CD1c-positive myeloid dendritic cell (primary cell): ENCODE results near the gene VILL.

ENCODE experiments used
- DNase-seq: peaks from one replicate; pipeline ENCODE4 v3.0.0-alpha.2; 2016; ENCODE audit errors: extremely low spot score

VILL gene

GRCh38 chr3:38000965-38001455 lies 10.4 kb downstream of the VILL start:
- DNase-seq = no peak

DNA sequence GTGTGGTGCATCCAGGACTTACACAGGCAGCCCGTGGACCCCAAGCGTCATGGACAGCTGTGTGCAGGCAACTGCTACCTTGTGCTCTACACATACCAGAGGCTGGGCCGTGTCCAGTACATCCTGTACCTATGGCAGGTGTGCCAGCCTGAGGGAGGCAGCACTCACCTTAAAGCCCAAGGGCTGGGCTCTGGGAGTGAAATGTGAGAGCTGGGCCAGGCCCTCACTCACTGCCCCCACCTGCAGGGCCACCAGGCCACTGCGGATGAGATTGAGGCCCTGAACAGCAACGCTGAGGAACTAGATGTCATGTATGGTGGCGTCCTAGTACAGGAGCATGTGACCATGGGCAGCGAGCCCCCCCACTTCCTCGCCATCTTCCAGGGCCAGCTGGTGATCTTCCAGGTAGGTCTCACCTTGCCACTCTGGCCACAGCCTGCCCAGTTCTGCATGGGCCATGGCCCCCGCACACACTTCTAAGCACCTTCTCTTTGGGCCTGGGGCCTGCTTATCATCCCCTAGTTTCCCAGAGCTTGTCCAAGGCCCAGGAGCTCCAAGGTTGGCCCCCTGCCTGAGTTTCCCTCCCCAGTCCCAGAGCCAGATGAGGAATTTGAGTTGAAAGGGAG lies 11.0 kb downstream of the VILL start:
- no peak for DNase-seq

DNA sequence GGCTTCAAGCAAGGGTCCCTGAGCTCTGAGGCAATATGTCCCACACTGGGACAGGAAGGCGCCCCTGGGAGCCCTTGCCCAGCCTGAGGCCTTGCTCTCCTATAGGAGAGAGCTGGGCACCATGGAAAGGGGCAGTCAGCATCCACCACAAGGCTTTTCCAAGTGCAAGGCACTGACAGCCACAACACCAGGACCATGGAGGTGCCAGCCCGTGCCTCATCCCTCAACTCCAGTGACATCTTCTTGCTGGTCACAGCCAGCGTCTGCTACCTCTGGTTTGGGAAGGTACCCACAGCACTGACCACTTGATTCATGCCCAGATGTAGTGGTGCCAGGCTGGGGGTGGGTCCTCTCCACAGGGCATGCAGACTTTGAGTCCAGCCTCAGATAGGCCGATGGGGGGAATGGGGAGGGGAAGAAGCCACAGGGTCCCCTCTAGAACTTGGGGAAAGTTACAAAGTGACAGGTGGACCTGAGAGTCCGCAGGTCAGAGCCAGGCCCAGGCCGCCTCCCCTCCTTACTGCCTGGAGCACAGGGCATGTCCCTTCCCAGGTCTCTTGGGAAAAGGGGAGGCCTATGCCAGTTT lies 11.8 kb downstream of the VILL start:
- no peak for DNase-seq

GRCh38 chr3:38002940-38003339 lies 12.4 kb downstream of the VILL start:
- no peak for DNase-seq

DNA sequence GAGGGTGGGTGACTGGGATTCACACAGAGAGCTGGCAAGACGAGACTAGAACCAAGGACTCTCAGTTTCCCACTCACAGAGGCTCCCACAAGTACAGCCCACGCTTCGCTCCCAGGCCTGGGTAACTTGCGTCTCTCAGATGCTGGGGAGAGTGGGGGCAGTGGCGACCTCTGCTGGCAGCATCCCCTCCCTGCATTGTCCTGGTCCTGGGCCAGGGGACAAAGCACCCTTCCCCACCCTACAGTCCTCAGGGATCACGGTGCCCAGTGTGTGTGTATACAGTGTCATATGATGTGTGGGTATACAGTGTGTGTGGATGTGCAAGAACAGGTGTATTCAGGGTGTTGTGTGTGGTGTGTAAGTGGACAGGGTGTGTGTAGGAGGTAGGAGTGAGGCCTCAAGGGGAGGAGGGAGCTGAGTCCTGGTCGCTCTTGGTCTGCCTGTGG lies 12.8 kb downstream of the VILL start:
- DNase-seq = peak; percentile 59

- no peak for DNase-seq
Measured at GRCh38 chr3:38003817-38004414, 13.3 kb downstream of the VILL start.

DNA sequence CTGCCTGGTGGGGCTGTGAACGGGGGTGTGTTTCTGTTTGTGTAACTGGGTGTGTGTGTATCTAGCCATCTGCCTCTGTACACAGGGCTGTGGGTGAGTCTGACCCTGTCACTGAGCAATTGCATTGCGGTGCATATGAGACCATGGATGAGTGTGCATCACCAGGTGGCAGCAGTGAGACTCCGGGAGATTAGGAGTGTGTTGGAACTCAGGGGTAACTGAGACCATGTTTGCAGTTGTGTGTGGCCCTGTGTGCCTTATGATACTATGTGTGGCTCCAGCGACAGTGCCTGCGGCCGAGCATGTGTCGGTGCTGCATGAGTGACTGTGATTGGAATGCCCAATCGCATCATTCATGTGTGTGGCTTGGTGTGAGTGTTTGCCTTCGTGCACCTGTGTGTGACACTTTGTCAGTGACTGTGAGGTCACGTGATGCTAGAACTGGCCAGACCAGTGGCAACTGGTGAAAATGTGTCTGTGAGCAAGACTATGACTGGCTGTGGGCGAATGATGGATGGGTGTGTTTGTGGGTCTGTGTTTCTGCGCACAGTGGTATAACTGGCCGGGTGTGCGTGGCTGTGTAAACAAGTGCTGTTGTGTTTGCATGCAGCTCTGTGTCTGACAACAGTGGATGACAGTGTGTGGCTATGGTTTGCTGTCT lies 14.0 kb downstream of the VILL start:
- DNase-seq = peak; percentile 40

DNA sequence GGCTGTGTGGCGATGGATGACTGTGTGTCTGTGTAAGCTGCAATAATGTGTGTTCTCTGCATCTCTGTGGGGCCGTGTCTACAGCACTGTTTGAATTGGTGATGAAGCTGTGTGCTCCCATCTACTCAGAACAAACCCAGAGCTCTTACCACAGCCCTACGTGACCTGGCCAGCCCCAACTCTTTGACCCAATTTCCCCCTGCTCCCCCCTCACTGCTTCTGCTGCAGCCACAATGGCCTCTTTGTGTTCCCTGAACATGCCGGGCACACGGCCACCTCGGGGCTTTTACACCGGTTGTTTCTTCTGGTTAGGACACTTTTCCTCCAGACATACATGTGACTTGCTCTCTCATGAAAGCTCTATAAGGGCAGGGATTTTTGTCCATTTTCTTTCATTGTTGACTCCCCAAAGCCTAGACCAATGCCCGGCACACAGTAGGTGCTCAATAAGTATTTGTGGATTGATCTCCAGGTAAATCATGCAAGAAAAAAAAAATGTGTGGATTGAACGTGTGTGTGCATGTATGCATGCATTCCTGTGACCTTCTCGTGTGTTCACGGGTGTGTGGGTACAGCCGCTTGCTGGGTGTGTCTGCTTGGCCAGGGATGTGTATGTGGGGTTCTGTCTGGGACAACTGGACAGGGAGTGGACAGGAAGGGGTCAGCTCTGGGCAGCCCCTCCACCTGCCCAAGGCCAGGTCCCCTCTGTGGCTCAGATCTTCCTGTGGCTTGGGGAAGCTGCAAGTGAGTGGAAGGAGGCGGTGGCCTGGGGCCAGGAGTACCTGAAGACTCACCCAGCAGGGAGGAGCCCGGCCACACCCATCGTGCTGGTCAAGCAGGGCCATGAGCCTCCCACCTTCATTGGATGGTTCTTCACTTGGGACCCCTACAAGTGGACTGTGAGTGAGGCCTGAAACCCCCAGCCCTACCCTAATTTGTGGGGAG lies 14.8 kb downstream of the VILL start:
- no peak for DNase-seq

DNA sequence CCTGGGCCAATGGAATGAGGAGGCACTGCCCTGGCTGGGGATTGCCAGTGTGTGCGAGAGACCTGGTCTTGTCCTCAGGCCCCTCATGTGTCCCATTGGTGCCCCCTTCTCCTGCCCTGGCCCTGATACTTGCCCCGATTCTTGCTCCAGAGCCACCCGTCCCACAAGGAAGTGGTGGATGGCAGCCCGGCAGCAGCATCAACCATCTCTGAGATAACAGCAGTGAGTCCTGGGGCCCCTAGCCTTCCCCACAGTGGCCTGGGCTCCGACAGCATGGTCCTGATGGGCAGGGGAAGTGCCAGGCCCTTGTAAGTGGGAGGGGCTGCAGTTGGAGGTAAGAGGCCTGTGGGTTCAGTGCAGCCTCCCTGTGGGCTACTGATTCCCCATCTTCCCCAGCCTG lies 15.4 kb downstream of the VILL start:
- DNase-seq = no peak

GRCh38 chr3:38006445-38006995 lies 15.9 kb downstream of the VILL start:
- DNase-seq = no peak

- no peak for DNase-seq
Measured at GRCh38 chr3:38007754-38008090, 17.1 kb downstream of the VILL start.

DNA sequence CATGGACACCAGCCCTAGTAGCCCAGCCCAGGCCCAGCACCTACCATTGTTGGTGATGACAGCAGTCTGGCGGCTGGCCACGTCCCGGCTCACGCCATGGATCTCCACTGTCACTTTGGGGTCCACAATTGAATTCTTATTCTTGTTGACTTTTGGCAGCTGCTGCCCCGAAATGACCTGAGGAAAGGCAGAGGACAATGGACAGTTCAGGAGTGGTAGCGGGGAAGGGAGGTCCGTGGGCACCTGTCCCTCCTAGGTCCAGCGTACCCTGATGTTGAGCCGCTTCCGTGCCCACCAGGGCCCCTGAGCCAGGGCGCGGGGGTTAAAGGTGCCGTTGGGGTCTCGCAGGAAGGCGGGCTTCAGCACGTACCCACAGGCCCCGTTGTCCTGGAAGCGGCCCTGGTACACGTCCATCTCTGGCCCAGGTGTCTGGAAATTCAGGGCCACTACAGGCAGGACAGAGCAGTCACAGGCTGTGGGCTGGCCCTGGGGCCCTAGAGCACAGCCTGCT lies 17.7 kb downstream of the VILL start:
- no peak for DNase-seq

DNA sequence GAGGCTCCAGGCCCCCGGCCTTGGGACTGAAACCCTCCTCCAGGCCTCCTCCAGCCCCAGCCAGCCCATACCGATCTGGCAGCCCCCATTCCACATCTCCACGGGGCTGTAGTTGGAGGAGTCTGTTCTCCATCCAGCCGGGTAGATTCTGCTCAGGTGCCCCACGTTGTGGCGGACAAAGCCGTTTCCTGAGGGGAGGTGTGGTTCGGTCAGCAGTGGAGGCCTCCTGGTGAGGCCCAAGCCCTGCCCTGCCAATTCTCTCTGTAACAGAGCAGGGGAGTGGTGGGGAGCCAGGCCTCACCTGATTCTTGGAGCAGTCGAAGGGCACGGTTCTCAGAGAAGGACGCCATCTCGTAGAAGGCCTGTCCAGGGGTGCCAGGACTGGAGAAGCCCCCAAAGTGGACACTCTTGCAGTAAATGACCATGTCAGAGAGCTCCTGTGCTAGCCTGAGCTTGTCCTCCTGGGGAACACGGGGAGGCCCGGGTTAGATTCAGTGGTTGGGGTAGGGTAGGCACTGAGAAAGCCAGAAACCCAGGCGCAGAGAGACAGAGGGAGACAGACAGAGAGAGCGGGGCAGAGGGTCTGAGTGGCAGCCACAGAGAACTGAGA lies 18.5 kb downstream of the VILL start:
- DNase-seq = no peak

GRCh38 chr3:38009807-38010591 lies 19.4 kb downstream of the VILL start:
- DNase-seq = no peak

DNA sequence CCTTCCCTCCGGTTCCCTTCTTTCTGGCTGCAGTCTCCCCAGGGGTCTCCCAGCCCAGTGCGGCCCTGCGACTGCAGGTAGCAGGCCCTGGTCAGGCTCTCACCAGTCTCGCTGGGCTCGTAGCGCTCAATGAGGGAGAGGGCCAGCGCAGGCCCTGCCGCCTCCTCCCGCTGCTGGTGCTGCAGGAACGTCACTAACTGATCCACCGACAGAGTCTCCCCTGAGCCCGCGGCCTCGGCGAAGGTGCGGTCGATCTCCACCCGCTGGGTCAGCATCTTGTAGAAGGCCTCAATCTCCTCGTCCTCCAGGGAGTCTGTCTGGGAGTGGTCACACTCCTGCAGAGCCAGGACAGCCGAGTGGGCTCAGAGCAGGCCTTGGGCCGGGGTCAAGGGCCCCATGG lies 20.5 kb downstream of the VILL start:
- DNase-seq = no peak

GRCh38 chr3:38015485-38015884 lies 24.9 kb downstream of the VILL start:
- DNase-seq = no peak

- no peak for DNase-seq
Measured at GRCh38 chr3:38015984-38016383, 25.4 kb downstream of the VILL start.

DNA sequence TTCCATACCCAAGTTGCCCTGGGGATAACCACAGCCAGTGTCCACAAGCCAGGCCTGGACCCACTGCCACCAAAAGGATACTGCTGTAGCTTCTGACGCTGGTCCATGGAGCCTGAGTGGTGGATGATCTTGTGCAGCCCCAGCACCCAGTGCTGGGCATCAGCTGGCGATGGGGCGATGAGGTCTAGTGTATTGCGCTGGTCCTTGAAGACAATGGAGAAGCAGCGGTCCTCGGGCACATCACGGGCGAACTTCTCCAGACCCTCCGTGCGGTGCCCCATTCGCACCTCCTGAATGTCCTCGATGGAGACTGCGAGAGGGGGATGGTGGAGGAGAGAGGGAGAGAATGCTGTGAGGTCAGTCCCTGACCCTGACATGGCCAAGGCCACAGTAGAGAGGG lies 25.8 kb downstream of the VILL start:
- DNase-seq = no peak

DNA sequence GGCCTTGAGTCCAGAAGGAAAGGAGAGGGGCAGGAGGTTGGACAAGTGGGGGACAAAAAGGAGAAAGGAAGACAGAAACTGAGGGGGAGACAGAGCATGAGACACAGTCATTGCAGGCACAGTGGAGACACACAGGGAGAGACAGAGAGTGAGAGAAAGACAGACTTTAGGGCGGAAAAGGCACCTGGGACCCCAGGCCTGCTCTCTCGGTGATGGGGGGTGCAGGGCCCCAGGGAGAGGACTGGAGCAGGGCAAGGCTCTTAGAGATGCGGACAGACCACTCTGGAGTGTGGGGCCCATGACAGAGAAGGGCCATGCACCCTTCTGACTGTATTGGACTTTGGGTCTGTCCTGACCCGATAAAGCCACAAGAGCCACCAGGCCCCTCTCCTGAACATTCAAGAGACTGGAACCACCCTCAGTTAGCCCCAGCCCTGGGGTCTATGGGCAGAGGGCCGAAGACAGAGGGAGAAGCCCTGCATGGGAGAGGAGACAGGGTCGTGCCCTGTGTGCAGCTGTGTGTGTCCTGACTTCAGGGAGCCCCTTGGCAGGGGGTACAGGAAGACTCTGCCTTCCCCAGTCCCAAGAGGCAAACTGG lies 26.4 kb downstream of the VILL start:
- DNase-seq = no peak
